NCI-H2227 (cell line): ENCODE data around the gene POLR2H.
"Not testable (repeated sequence)": the region's sequence is repeated elsewhere in the genome, so short reads cannot be mapped to it uniquely, and the experiment has no call there.

ENCODE experiments used
- DNase-seq: peaks from one replicate; lab custom pipeline; 2025; ENCODE audit not compliant: unreplicated experiment; lab: John Stamatoyannopoulos, UW

The POLR2H gene

DNA sequence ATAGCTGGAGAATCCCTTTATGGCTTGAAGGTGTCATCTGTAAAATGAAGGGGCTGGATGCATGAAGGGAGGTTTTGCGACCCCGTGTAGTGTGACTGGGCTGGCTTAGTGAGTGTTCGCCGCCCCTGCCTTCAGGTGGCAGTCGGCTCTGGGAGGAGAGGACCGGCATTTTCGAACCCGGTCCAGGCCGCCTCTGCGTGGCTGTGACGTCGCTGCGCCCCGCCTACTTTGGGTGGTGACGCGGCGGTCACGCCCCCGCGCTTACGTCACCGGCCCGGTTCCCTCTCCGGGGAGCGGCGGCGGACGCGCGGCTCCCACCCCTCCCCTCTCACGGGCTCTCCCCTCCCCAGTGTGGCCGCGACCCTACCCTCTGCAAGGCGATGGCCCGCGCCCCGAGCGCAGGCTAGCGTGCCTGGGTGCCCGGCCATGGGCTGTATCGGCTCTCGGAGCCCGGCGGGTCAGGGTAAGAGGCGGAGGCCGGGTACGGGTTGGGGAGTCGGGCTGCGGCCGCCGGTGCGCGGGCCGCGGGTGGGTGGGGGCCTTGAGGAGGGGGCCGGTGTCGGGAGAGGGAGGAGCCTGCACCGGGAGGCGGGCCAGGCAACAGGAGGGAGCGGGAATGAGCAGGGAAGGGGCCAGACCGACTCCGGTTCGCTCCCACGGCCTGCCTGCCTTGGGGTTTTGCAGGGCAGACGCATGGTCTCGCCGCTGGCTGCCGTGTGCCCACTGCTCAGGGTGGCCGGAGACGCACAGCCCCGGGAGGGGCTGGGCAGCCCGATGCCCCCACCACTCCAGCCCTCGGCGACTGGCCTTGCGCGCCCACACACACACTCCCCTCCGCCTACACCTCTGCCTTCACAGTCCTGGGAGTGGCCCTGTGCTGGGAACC is 25.6 kb upstream of the POLR2H start:
- peak; percentile 94 for DNase-seq

- peak; percentile 62 for DNase-seq
Observed at GRCh38 chr3:184336547-184337398, 24.7 kb upstream of the POLR2H start.

- no peak for DNase-seq
Observed at GRCh38 chr3:184337399-184337714, 24.2 kb upstream of the POLR2H start, which contains the start of gene FAM131A. Gene FAM131A, plus strand, starts transcription at chr3:184337600. Its CDS starts 31 bp downstream, at chr3:184337631.

DNA sequence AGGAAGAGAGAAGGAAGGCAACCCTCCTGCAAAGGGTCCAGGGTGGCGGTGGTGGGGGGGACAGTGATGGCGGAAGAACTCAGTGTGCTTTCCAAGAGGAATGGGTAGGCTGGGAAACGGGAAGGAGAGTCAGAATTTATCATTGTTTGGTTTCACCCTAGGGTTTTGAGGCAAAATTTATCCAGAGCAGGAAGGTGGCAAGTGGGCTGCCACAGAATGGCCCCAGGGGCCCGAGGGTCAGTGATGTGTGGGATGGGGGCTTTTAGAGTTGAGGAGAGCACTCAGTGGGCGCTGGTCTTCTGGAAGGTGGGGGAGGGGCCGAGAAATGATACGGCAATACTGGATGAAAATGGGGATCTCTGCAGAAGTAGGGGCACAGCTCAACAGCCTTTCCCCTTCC is 23.5 kb upstream of the POLR2H start:
- no peak for DNase-seq

DNA sequence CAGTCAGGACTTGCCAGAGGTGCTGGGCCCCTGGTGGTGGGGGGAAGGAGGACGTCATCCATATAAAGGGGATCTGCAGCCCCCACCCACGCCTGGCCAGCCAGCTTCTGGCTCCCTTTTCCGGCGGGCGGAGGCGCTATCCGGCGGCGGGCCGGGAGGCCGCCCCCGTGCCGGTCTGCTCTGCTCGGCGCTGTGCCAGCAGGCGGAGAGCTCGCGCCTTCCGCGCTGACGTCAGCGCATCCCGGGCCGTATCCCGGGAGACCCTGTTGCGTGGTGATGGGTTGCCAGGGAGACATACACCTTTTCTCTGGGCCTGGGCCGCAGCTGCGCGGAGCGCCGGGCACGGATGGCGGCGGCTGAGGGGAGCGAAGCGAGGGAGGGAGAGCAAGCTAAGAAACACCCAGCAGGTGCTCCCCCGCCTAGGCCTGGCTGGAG is 23.0 kb upstream of the POLR2H start:
- DNase-seq, result peak; percentile 98

DNA sequence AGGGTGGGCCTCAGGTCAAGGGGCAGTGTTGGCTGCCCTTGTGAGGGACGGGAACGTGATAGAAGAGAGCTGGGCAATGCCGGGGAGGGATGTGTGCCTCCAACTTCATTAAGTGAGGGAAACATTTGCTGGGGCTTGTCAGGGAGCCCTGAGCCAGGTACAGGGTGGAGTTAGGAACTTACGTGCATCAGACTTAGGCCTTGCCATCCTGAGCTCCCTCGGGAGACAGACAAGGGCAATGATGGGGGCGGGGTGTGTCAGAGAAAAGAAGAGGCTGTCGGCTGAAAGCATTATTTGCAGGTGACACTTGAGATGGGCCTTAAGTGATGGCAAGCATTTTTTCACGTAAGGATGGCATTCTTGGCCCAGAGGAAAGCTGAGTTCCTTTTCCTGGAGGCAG is 22.5 kb upstream of the POLR2H start:
- DNase-seq, result peak; percentile 71

GRCh38 chr3:184339451-184340135 is 21.9 kb upstream of the POLR2H start:
- not testable (repeated sequence) for DNase-seq

GRCh38 chr3:184341925-184342324 is 19.6 kb upstream of the POLR2H start:
- DNase-seq, result no peak

DNA sequence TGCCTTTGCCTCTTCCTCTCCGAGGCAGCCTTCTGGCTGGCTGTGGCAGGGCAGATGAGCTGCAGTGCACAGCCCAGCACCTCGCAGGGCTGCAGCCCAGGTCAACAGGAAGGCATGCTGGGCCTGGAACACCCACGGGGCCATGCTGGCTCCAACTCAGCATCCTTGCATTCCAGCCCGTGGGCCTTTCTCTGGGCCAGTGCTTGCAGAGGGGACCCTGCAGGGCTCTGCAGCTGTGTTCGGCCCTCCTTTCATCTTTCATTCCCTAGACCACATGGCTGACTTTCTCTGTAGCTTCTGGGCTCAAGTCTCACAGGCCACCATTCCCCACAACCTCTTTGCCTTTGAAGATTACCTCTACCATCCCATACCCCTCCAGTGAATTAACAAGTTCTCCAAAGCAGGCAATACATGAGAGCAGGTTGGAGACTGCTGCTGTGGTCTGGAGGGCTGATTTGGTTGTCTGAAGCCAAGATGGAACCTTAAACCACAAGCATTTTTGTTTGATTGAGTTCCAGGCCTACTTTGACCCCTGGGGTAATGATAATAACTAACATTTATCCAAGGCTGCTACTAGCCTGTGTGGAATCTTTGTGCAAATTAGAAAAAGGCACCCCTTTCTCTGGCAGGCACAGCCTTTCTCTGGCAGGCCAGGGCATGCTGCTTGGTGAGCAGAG is 18.2 kb upstream of the POLR2H start:
- no peak for DNase-seq

GRCh38 chr3:184344579-184345316 is 16.8 kb upstream of the POLR2H start:
- no peak for DNase-seq

GRCh38 chr3:184345317-184346144 is 16.0 kb upstream of the POLR2H start:
- peak; percentile 86 for DNase-seq

GRCh38 chr3:184346480-184347190 is 14.9 kb upstream of the POLR2H start:
- no peak for DNase-seq

DNA sequence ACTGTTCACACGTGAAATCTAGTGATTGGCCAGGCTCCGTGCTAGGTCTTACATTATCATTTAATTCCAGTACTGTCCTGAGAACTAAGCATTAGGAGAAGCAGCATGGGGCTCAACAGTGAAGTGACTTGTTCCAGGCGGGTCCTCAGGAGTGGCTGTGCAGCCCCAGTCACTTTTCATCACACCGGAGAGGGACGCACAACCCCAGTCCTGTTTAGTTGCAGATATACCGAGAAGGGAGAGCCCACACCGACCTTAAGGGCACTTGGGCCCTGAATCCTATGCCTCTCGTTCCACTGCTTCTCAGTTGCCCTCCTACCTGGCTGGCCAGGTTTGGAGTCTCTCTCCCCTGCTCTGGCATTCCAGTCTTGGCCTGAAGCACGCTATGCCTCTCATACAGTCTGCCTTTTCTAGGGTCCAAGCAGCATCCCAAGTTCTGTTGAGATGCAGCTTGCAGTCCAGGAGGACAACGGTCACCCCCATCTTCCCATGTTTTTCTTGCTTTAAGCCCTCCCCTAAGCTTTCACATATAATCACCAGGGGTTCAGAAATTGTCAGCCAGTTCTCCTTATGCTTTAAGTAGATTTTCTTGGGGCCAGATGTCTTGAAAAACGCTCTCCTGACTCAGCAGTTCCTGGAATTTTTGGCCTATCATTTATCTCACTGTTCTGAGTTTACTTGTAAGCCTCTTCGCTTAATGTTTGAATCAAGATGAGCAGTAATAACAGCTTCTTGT is 14.0 kb upstream of the POLR2H start:
- DNase-seq, result peak; percentile 35

DNA sequence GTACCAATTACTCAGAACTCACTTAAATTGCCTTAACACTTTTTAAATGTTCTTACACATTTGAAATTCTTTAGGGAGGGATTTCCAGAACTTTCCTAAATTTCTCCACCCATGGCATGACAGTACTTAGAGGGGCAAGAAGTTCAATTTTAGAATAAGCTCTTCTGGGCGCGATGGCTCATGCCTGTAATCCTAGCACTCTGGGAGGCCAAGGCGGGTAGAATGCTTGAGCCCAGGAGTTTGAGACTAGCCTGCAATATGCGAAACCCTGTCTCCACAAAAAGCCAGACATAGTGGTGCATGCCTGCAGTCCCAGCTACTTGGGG is 13.5 kb upstream of the POLR2H start:
- no peak for DNase-seq

DNA sequence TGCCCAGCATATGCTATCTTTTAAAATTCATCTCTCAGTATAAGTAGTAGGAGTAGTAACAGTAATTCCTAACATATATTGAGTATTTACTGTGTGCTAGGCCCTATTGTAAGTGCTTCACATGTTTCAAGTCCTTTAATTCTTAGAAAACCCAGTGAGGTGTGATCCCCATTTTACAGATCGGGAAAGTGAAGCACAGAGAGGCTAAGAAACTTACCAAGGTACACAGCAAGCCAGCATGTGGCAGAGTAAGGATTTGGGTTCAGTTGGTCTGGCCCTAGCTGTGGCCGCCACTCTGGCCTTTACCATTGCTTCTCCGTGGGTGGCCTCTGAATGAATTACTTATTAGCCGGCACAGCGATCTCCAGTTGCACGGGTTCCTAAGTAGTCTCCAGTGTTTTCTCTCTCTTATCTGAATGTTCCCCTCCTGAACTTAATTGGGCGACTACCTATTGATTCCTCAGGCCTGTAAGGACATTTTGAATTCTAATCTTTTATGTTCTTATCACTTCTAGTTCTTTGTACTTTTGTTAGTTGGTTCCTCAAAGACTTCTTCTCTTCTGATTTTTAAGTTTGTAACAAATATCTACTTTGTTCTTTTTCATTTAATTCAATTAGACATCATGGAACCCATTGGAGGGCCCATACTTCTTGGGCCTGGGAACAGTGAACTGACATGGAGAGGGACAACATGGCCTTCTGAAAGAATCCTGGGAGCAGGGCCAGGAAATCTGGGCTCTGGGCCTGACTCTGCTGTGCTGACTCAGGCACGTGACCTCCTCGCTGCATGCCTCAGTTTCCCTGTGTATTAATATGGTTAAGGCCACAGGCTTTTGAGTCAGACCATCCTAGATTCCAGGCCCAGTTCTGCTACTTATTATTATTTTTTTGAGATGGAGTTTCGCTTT is 11.7 kb upstream of the POLR2H start:
- no peak for DNase-seq

GRCh38 chr3:184350618-184351017 is 10.9 kb upstream of the POLR2H start:
- no peak for DNase-seq

GRCh38 chr3:184351511-184352148 is 9.9 kb upstream of the POLR2H start:
- DNase-seq, result no peak
